ENCODE measurements around the gene SPTSSA.
"Not testable (repeated sequence)": the region's sequence is repeated elsewhere in the genome, so short reads cannot be mapped to it uniquely, and the experiment has no call there.

Gene SPTSSA

GRCh38 chr14:34425095-34425851 is 36.8 kb downstream of the SPTSSA start:
- DNase-seq = no peak

GRCh38 chr14:34424488-34424887 is 37.6 kb downstream of the SPTSSA start:
- DNase-seq = no peak

GRCh38 chr14:34423445-34423844 is 38.6 kb downstream of the SPTSSA start:
- DNase-seq = no peak

GRCh38 chr14:34420547-34421150 is 41.4 kb downstream of the SPTSSA start:
- no peak for DNase-seq

GRCh38 chr14:34409721-34410120 is 52.3 kb downstream of the SPTSSA start:
- DNase-seq = no peak

GRCh38 chr14:34407951-34408350 is 54.1 kb downstream of the SPTSSA start:
- DNase-seq = no peak

- DNase-seq = no peak
Observed at GRCh38 chr14:34404416-34404815, 57.6 kb downstream of the SPTSSA start.

GRCh38 chr14:34403646-34404045 is 58.4 kb downstream of the SPTSSA start:
- no peak for DNase-seq

GRCh38 chr14:34398024-34398423 is 64.0 kb downstream of the SPTSSA start:
- DNase-seq = no peak

GRCh38 chr14:34387974-34388516 is 74.0 kb downstream of the SPTSSA start:
- no peak for DNase-seq

GRCh38 chr14:34386865-34387485 is 75.1 kb downstream of the SPTSSA start:
- DNase-seq = no peak

GRCh38 chr14:34385881-34386280 is 76.2 kb downstream of the SPTSSA start:
- not testable (repeated sequence) for DNase-seq

- no peak for DNase-seq
Observed at GRCh38 chr14:34383839-34384238, 78.2 kb downstream of the SPTSSA start.
